GM23338 (cell line): ENCODE measurements around the gene MYRF. TPM values are rescaled to one million over a fixed set of nuclear protein-coding genes. Genes with fewer than 3 reads are reported as not detected.

Experiments
- ATAC-seq: fragments of 200-7000 bp; cut with Tn5 transposase; 3 replicates; pipeline ENCODE4 v1.9.1; 2020
- DNase-seq: peaks from one replicate; pipeline ENCODE4 v3.0.0-alpha.2; 2015; ENCODE audit warnings: low spot score
- H2AFZ ChIP-seq: fragments of 200-600 bp; sonication (generic); 2 replicates; pipeline ENCODE4 v1.8.0; 2016; ENCODE audit warnings: antibody characterized with exemption, mild to moderate bottlenecking, moderate library complexity
- H3F3A ChIP-seq: fragments of 200-600 bp; sonication (generic); replicated peaks from 2 replicates; pipeline ENCODE4 v1.8.0; 2017; ENCODE audit warnings: antibody characterized with exemption, mixed run types, low read depth
- H3K27ac ChIP-seq: fragments of 200-600 bp; sonication (generic); 2 replicates; pipeline ENCODE4 v1.6.1; 2016; ENCODE audit warnings: low read depth
- H3K27me3 ChIP-seq: fragments of 200-600 bp; sonication (generic); 2 replicates; pipeline ENCODE4 v1.8.0; 2016; ENCODE audit warnings: mild to moderate bottlenecking, mixed run types, moderate library complexity; ENCODE audit not compliant: insufficient read depth
- H3K36me3 ChIP-seq: fragments of 200-600 bp; sonication (generic); 2 replicates; pipeline ENCODE4 v1.8.0; 2016; ENCODE audit warnings: mild to moderate bottlenecking; ENCODE audit not compliant: insufficient read depth
- H3K4me1 ChIP-seq: fragments of 200-600 bp; sonication (generic); 2 replicates; pipeline ENCODE4 v1.8.0; 2016; ENCODE audit warnings: mild to moderate bottlenecking, moderate library complexity; ENCODE audit not compliant: insufficient read depth
- H3K4me2 ChIP-seq: fragments of 200-600 bp; sonication (generic); 2 replicates; pipeline ENCODE4 v1.7.1; 2017; ENCODE audit warnings: mixed run types
- H3K4me3 ChIP-seq: fragments of 200-600 bp; sonication (generic); 2 replicates; pipeline ENCODE4 v1.6.1; 2016; ENCODE audit warnings: mixed run types
- H3K79me2 ChIP-seq: fragments of 200-600 bp; sonication (generic); replicated peaks from 2 replicates; pipeline ENCODE4 v1.8.0; 2017; ENCODE audit warnings: mild to moderate bottlenecking; ENCODE audit not compliant: insufficient read depth
- H3K9me2 ChIP-seq: fragments of 200-600 bp; sonication (generic); 2 replicates; pipeline ENCODE4 v1.8.0; 2017; ENCODE audit not compliant: insufficient read depth
- H4K20me1 ChIP-seq: fragments of 200-600 bp; sonication (generic); replicated peaks from 2 replicates; pipeline ENCODE4 v1.8.0; 2017; ENCODE audit warnings: mild to moderate bottlenecking; ENCODE audit not compliant: insufficient read depth
- H3K27ac Mint-ChIP-seq: 2 replicates; pipeline ENCODE4 v1.8.0; 2020; ENCODE audit warnings: inconsistent platforms, mild to moderate bottlenecking, moderate library complexity, mixed read lengths
- H3K27me3 Mint-ChIP-seq: 3 replicates; pipeline ENCODE4 v1.8.0; 2022; ENCODE audit warnings: low read depth, mild to moderate bottlenecking, moderate library complexity, mixed read lengths, inconsistent platforms; ENCODE audit not compliant: insufficient read depth, poor library complexity
- H3K36me3 Mint-ChIP-seq: 3 replicates; pipeline ENCODE4 v1.8.0; 2021; ENCODE audit warnings: low read depth, mild to moderate bottlenecking, inconsistent platforms, moderate library complexity, mixed read lengths
- H3K4me1 Mint-ChIP-seq: 3 replicates; pipeline ENCODE4 v1.8.0; 2020; ENCODE audit warnings: mild to moderate bottlenecking, inconsistent platforms, mixed read lengths
- H3K4me3 Mint-ChIP-seq: 3 replicates; pipeline ENCODE4 v1.8.0; 2021; ENCODE audit warnings: moderate library complexity, mild to moderate bottlenecking, inconsistent platforms, mixed read lengths
- H3K9me3 Mint-ChIP-seq: 3 replicates; pipeline ENCODE4 v1.8.0; 2020; ENCODE audit warnings: moderate library complexity, mild to moderate bottlenecking, inconsistent platforms, mixed read lengths
- CREB1 ChIP-seq: fragments of 250-450 bp; sonication (Bioruptor Pico); IDR thresholded peaks from 2 replicates; pipeline ENCODE4 v1.5.0; 2020; ENCODE audit warnings: low read depth, mild to moderate bottlenecking, moderate library complexity
- CTCF ChIP-seq, 2 experiments: fragments of 200-600 bp in 1 of 2; sonication (generic) in 1 of 2; conservative IDR thresholded peaks; 2 replicates each; pipeline versions ENCODE4 v1.5.1 to v1.6.1; 2016 to 2017; ENCODE audit warnings: antibody characterized with exemption in 2 of 2, low read depth in 2 of 2, mild to moderate bottlenecking in 2 of 2, moderate library complexity in 1 of 2
- ETS1 ChIP-seq: IDR thresholded peaks from 2 replicates; pipeline ENCODE4 v1.6.1; 2016; ENCODE audit warnings: antibody characterized with exemption
- EZH2 ChIP-seq: fragments of 200-600 bp; sonication (generic); IDR thresholded peaks from one replicate; pipeline ENCODE4 v1.8.0; 2017; ENCODE audit warnings: antibody characterized with exemption, mild to moderate bottlenecking, low read depth; ENCODE audit not compliant: unreplicated experiment
- EZH2phosphoT487 ChIP-seq: fragments of 200-600 bp; sonication (generic); IDR thresholded peaks from one replicate; pipeline ENCODE4 v1.8.1; 2018; ENCODE audit warnings: antibody characterized with exemption; ENCODE audit not compliant: unreplicated experiment
- JUNB ChIP-seq: IDR thresholded peaks from one replicate; pipeline ENCODE4 v1.6.1; 2016; ENCODE audit warnings: antibody characterized with exemption; ENCODE audit not compliant: unreplicated experiment
- NANOG ChIP-seq: IDR thresholded peaks from 2 replicates; pipeline ENCODE4 v1.6.1; 2016; ENCODE audit warnings: antibody characterized with exemption, borderline replicate concordance
- POLR2AphosphoS5 ChIP-seq: IDR thresholded peaks from 2 replicates; pipeline ENCODE4 v1.6.1; 2016; ENCODE audit warnings: antibody characterized with exemption, low read depth
- REST ChIP-seq: IDR thresholded peaks from one replicate; pipeline ENCODE4 v1.6.1; 2018; ENCODE audit warnings: antibody characterized with exemption; ENCODE audit not compliant: unreplicated experiment
- STAT1 ChIP-seq: IDR thresholded peaks from one replicate; pipeline ENCODE4 v1.6.1; 2016; ENCODE audit warnings: antibody characterized with exemption; ENCODE audit not compliant: unreplicated experiment
- ZNF114 ChIP-seq: fragments of 250-450 bp; sonication (Bioruptor Pico); IDR thresholded peaks from 2 replicates; pipeline ENCODE4 v1.5.0; 2020; ENCODE audit warnings: mild to moderate bottlenecking, moderate library complexity
- ZNF331 ChIP-seq: fragments of 250-450 bp; sonication (Bioruptor Pico); IDR thresholded peaks from 2 replicates; pipeline ENCODE4 v1.5.0; 2020; ENCODE audit warnings: low read depth, mild to moderate bottlenecking, moderate library complexity
- ZNF462 ChIP-seq: fragments of 250-450 bp; sonication (Bioruptor Pico); IDR thresholded peaks from 2 replicates; pipeline ENCODE4 v1.5.0; 2020; ENCODE audit warnings: mild to moderate bottlenecking, moderate library complexity
- polyA plus RNA-seq: library from polyadenylated mRNA; unstranded; fragments of >200 nt; fragmentation: Nextera tagmentation; extraction: Ambion mirVana; gene quantifications from 2 replicates; pipeline ENCODE4 v1.2.1, GENCODE V29; 2016
- total RNA-seq: library from RNA; depleted of rRNA; stranded (reverse); fragments of >200 nt; shearing (Covaris generic); gene quantifications from 2 replicates; pipeline ENCODE4 v1.2.3, GENCODE V29; 2014

MYRF gene
- total and polyA plus RNA-seq, 2 experiments from 2014 or later, result 1.9 to 5.5 TPM

DNA sequence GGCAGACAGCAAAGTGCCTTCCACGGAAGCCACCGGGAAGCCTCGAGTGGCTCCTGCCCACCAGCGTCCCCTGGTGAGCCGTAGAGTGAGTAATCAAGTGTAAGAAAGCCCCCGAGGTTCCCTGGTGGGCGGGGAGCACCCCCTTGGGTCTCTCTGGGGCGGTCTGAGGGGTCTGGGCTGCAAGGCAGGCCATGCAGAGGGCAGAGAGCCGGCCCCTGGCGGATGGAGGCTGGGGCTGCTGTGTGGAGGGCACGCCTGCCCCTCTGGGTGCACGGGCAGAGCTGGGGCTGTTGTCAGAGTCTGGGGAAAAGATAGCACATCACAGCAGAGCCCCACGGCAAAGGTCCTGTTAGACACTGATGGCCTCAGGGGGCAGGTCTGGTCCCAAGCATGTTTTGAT lies 25.7 kb upstream of the MYRF start:
- H3K27ac Mint-ChIP-seq, result no peak overlapping the region
- Histone ChIP-seq H3K9me2 (no peaks in the 10 kb centered on the region), H3K4me2 (no peak overlapping the region), H3K4me1 (no peaks in the 10 kb centered on the region), H3K27ac (no peak overlapping the region), H4K20me1 (no peaks in the 10 kb centered on the region), H3K36me3 (no peaks in the 10 kb centered on the region), H3K27me3 (no peaks in the 10 kb centered on the region), H3K4me3 (no peak overlapping the region), H2AFZ (no peak overlapping the region), H3F3A (no peaks in the 10 kb centered on the region), H3K79me2 (no peaks in the 10 kb centered on the region)
- peaks cover 7% of the 10 kb centered on the region for H3K27me3 Mint-ChIP-seq
- TF ChIP-seq EZH2 (no peak), CREB1 (CRISPR knock-in tag) (no peak), STAT1 (no peak), ZNF331 (CRISPR knock-in tag) (no peak), JUNB (no peak), NANOG (no peak), POLR2AphosphoS5 (no peak), EZH2phosphoT487 (no peak), REST (no peak), ZNF462 (CRISPR knock-in tag) (no peak), CTCF (conservative IDR thresholded peaks at IDR 0.05; ENCODE audit: low read depth in 2 of 2) (no peak), ZNF114 (CRISPR knock-in tag) (no peak), ETS1 (no peak)
- H3K9me3 Mint-ChIP-seq, result no peaks in the 10 kb centered on the region; the same call in 2 of the 3 replicates
- ATAC-seq, result no peak
- no peaks in the 10 kb centered on the region; the same call in 2 of the 3 replicates for H3K4me1 Mint-ChIP-seq
- H3K4me3 Mint-ChIP-seq, result no peak overlapping the region
- no peak for DNase-seq
- H3K36me3 Mint-ChIP-seq, result peaks cover 9% of the 10 kb centered on the region
